CD14-positive monocyte (primary cell): ENCODE measurements around the gene GPR15. TPM values are rescaled to one million over a fixed set of nuclear protein-coding genes. Genes with fewer than 3 reads are reported as not detected.

Source experiments
- DNase-seq, 3 donors: peaks; one replicate each; pipeline ENCODE4 v3.0.0-alpha.2; 2011 to 2022
- H2AFZ ChIP-seq: 2 replicates; pipeline ENCODE4 v1.6.0; 2012; ENCODE audit warnings: mild to moderate bottlenecking, low read depth, low read length, inconsistent platforms; ENCODE audit not compliant: insufficient read depth, poor library complexity, severe bottlenecking
- H3K27ac ChIP-seq, 2 donors: 1 replicate in 1 of 2; 2 replicates in 1 of 2; pipeline ENCODE4 v1.5.1; 2012 to 2013; ENCODE audit warnings: low read length in 2 of 2, control low read depth in 1 of 2, inconsistent platforms in 1 of 2, low read depth in 1 of 2, mild to moderate bottlenecking in 1 of 2
- H3K27me3 ChIP-seq, 2 donors: one replicate each; pipeline versions ENCODE4 v1.6.0 to v1.6.1; 2011 to 2013; ENCODE audit warnings: low read length in 2 of 2; ENCODE audit not compliant: control insufficient read depth in 2 of 2, insufficient read depth in 2 of 2
- H3K36me3 ChIP-seq, 2 donors: replicated peaks in 1 of 2; 1 replicate in 1 of 2; 2 replicates in 1 of 2; pipeline versions ENCODE4 v1.5.1 to v1.6.1; 2012 to 2013; ENCODE audit warnings: low read length in 2 of 2, control low read depth in 1 of 2, inconsistent platforms in 1 of 2, mild to moderate bottlenecking in 1 of 2; ENCODE audit not compliant: insufficient read depth in 2 of 2, control insufficient read depth in 1 of 2
- H3K4me1 ChIP-seq, 2 donors: 1 replicate in 1 of 2; 2 replicates in 1 of 2; pipeline versions ENCODE4 v1.5.1 to v1.6.1; 2012 to 2013; ENCODE audit warnings: low read length in 2 of 2, control low read depth in 1 of 2, inconsistent platforms in 1 of 2, mild to moderate bottlenecking in 1 of 2, moderate library complexity in 1 of 2; ENCODE audit not compliant: insufficient read depth in 2 of 2, control insufficient read depth in 1 of 2
- H3K4me2 ChIP-seq: replicated peaks from 2 replicates; pipeline ENCODE3; 2012; ENCODE audit warnings: low read length, moderate library complexity, mild to moderate bottlenecking; ENCODE audit not compliant: poor library complexity, severe bottlenecking; ENCODE audit errors: extremely low read depth
- H3K4me3 ChIP-seq, 3 experiments: fragments of 200-600 bp in 1 of 3; sonication (generic) in 1 of 3; replicated peaks in 1 of 3; 1 replicate in 2 of 3; 2 replicates in 1 of 3; pipeline ENCODE4 v1.5.1; 2011 to 2013; ENCODE audit warnings: low read length in 3 of 3, mild to moderate bottlenecking in 3 of 3, control low read depth in 2 of 3, low read depth in 2 of 3, inconsistent platforms in 1 of 3, moderate library complexity in 1 of 3
- H3K79me2 ChIP-seq: 2 replicates; pipeline ENCODE4 v1.6.0; 2012; ENCODE audit warnings: mild to moderate bottlenecking, control low read depth, inconsistent platforms, low read length, moderate library complexity; ENCODE audit not compliant: insufficient read depth
- H3K9ac ChIP-seq: 2 replicates; pipeline ENCODE4 v1.6.0; 2017; ENCODE audit warnings: low read length, mild to moderate bottlenecking; ENCODE audit not compliant: insufficient read depth, poor library complexity, severe bottlenecking
- H3K9me3 ChIP-seq, 2 donors: replicated peaks in 1 of 2; 1 replicate in 1 of 2; 2 replicates in 1 of 2; pipeline versions ENCODE4 v1.5.1 to v1.6.1; 2012 to 2013; ENCODE audit warnings: low read length in 2 of 2, control low read depth in 1 of 2; ENCODE audit not compliant: control insufficient read depth in 1 of 2, insufficient read depth in 1 of 2
- H4K20me1 ChIP-seq: 2 replicates; pipeline ENCODE4 v1.6.0; 2012; ENCODE audit warnings: mild to moderate bottlenecking, low read length, control low read depth, moderate library complexity; ENCODE audit not compliant: insufficient read depth
- H3K27ac Mint-ChIP-seq, 7 donors: one replicate each; pipeline ENCODE4 v1.8.0; 2020; ENCODE audit warnings: mild to moderate bottlenecking in 7 of 7, mixed read lengths in 7 of 7, moderate library complexity in 6 of 7, inconsistent platforms in 2 of 7
- H3K27me3 Mint-ChIP-seq, 3 donors: one replicate each; pipeline ENCODE4 v1.8.0; 2021 to 2022; ENCODE audit warnings: low read depth in 3 of 3, mild to moderate bottlenecking in 3 of 3, mixed read lengths in 3 of 3, moderate library complexity in 3 of 3, inconsistent platforms in 1 of 3
- H3K36me3 Mint-ChIP-seq, 2 donors: one replicate each; pipeline ENCODE4 v1.8.0; 2020; ENCODE audit warnings: mixed read lengths in 2 of 2, inconsistent platforms in 1 of 2, mild to moderate bottlenecking in 1 of 2
- H3K4me1 Mint-ChIP-seq: one replicate; pipeline ENCODE4 v1.8.0; 2020; ENCODE audit warnings: mild to moderate bottlenecking, mixed read lengths
- H3K4me3 Mint-ChIP-seq, 2 donors: one replicate each; pipeline ENCODE4 v1.8.0; 2020; ENCODE audit warnings: mild to moderate bottlenecking in 2 of 2, mixed read lengths in 2 of 2, moderate library complexity in 1 of 2
- H3K9me3 Mint-ChIP-seq, 7 donors: one replicate each; pipeline ENCODE4 v1.8.0; 2020 to 2022; ENCODE audit warnings: mixed read lengths in 7 of 7, mild to moderate bottlenecking in 6 of 7, moderate library complexity in 6 of 7, inconsistent platforms in 2 of 7
- WGBS: methylation state at CpG from one replicate; pipeline ENCODE4 v1.1.5; 2013; ENCODE audit warnings: missing lambda C conversion rate; ENCODE audit not compliant: insufficient coverage; 5-methylcytosine and 5-hydroxymethylcytosine counted together
- intact Hi-C, 2 donors: fragments of 100-400 bp; cut with micrococcal nuclease; formaldehyde crosslinking; loops; one replicate each; pipeline versions ENCODE4 v1.15.0 to v1.15.1; 2023
- polyA plus RNA-seq, 3 donors: library from polyadenylated mRNA; depleted of rRNA in 1 of 3; unstranded in 2 of 3; stranded (reverse) in 1 of 3; fragments of 300-500 nt in 2 of 3; fragments of >200 nt in 1 of 3; fragmentation: Illumina TruSeq in 2 of 3; gene quantifications; 1 replicate in 2 of 3; 2 replicates in 1 of 3; pipeline ENCODE4 v1.2.3, GENCODE V29; 2012 to 2021
- TF ChIP-seq, protein P1 (sequence below): fragments of 200-600 bp; IDR thresholded peaks from one replicate; pipeline ENCODE4 v1.8.0; 2022; ENCODE audit warnings: antibody characterized with exemption, mild to moderate bottlenecking

GPR15 gene
- polyA plus RNA-seq, 3 donors: not detected

- no peak overlapping the region for H3K4me3 ChIP-seq
These were observed 3.0 kb downstream of the GPR15 start for GRCh38 chr3:98534734-98535133.

GRCh38 chr3:98536456-98537017, 4.8 kb downstream of the GPR15 start:
- no peak overlapping the region for H3K4me3 Mint-ChIP-seq
- 67% methylated on average over 1 of the region's 6 CpGs for WGBS
- H3K4me2 ChIP-seq: no peak overlapping the region
- no peak overlapping the region for H3K9ac ChIP-seq
- TF ChIP-seq, protein P1, sequence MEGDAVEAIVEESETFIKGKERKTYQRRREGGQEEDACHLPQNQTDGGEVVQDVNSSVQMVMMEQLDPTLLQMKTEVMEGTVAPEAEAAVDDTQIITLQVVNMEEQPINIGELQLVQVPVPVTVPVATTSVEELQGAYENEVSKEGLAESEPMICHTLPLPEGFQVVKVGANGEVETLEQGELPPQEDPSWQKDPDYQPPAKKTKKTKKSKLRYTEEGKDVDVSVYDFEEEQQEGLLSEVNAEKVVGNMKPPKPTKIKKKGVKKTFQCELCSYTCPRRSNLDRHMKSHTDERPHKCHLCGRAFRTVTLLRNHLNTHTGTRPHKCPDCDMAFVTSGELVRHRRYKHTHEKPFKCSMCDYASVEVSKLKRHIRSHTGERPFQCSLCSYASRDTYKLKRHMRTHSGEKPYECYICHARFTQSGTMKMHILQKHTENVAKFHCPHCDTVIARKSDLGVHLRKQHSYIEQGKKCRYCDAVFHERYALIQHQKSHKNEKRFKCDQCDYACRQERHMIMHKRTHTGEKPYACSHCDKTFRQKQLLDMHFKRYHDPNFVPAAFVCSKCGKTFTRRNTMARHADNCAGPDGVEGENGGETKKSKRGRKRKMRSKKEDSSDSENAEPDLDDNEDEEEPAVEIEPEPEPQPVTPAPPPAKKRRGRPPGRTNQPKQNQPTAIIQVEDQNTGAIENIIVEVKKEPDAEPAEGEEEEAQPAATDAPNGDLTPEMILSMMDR: no peak
- peaks cover 0 to 13% (median 0%) of the 10 kb centered on the region in 3 donors for H3K27me3 Mint-ChIP-seq
- intact Hi-C loops: no loop called here
- H3K4me1 Mint-ChIP-seq: peaks cover 14% of the 10 kb centered on the region
- no peaks in the 10 kb centered on the region for H3K36me3 ChIP-seq
- no peaks in the 10 kb centered on the region for H3K36me3 Mint-ChIP-seq
- peaks cover 0 to 3% of the 10 kb centered on the region in 2 donors for H3K27me3 ChIP-seq
- H3K4me3 ChIP-seq: no peak overlapping the region
- H3K27ac ChIP-seq: no peak overlapping the region
- peaks cover 0 to 9% of the 10 kb centered on the region in 2 donors for H3K4me1 ChIP-seq
- no peaks in the 10 kb centered on the region for H3K9me3 ChIP-seq
- no peak overlapping the region for H2AFZ ChIP-seq
- H3K27ac Mint-ChIP-seq: no peak overlapping the region
- H3K79me2 ChIP-seq: no peaks in the 10 kb centered on the region
- DNase-seq: no peak
- no peaks in the 10 kb centered on the region for H4K20me1 ChIP-seq
- H3K9me3 Mint-ChIP-seq: no peaks in the 10 kb centered on the region

More at GRCh38 chr3:98534734-98535133, 3.0 kb downstream of the GPR15 start:
- H3K27ac ChIP-seq: no peak overlapping the region
- H3K4me1 Mint-ChIP-seq: peaks cover 9% of the 10 kb centered on the region
- no peak overlapping the region for H3K4me3 Mint-ChIP-seq
- no peaks in the 10 kb centered on the region for H3K9me3 Mint-ChIP-seq
- no peak for DNase-seq
- no peak overlapping the region for H2AFZ ChIP-seq
- TF ChIP-seq, protein P1: no peak
- H3K4me2 ChIP-seq: no peak overlapping the region
- H3K36me3 Mint-ChIP-seq: no peaks in the 10 kb centered on the region
- intact Hi-C loops: no loop called here
- no peaks in the 10 kb centered on the region for H3K79me2 ChIP-seq
- no peaks in the 10 kb centered on the region for H3K36me3 ChIP-seq
- no peaks in the 10 kb centered on the region for H3K9me3 ChIP-seq
- no peaks in the 10 kb centered on the region for H3K4me1 ChIP-seq
- H4K20me1 ChIP-seq: no peaks in the 10 kb centered on the region
- peaks cover 0 to 18% (median 0%) of the 10 kb centered on the region in 3 donors for H3K27me3 Mint-ChIP-seq
- WGBS: no CpG with 5 or more reads among the region's 1 CpG
- H3K27me3 ChIP-seq: peaks cover 0 to 3% of the 10 kb centered on the region in 2 donors
- H3K27ac Mint-ChIP-seq: no peak overlapping the region
- H3K9ac ChIP-seq: no peak overlapping the region
